HG02642 (cell line): Measurements from ENCODE around the gene PPHLN1.
"Not testable (repeated sequence)": the region's sequence is repeated elsewhere in the genome, so short reads cannot be mapped to it uniquely, and the experiment has no call there.

Source experiments
- ATAC-seq: cut with Tn5 transposase; IDR thresholded peaks from one replicate; pipeline ENCODE4 v1.9.1; 2021; ENCODE audit warnings: mild to moderate bottlenecking; ENCODE audit not compliant: unreplicated experiment, poor library complexity

Gene PPHLN1

GRCh38 chr12:42320796-42321195, 5.2 kb upstream of the PPHLN1 start:
- no peak for ATAC-seq

GRCh38 chr12:42322567-42322966, 3.4 kb upstream of the PPHLN1 start:
- ATAC-seq, result no peak

- no peak for ATAC-seq
Measured at GRCh38 chr12:42323856-42324255, 2.1 kb upstream of the PPHLN1 start.

DNA sequence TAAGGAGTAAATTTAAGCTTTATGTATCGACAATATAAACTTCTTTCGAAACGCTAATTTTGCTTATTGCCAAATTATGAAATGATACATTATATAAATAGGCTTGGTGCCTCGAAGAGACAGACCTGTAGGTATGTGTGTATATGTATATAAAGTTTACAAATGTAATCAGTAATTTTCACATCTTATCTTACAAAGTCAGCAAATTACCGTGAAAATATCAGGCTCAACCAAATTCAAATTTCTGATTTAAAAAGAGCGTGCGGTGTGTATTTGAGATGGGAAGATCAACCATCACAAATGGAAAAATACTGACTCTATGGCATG, 678 bp upstream of the PPHLN1 start:
- ATAC-seq, result no peak

DNA sequence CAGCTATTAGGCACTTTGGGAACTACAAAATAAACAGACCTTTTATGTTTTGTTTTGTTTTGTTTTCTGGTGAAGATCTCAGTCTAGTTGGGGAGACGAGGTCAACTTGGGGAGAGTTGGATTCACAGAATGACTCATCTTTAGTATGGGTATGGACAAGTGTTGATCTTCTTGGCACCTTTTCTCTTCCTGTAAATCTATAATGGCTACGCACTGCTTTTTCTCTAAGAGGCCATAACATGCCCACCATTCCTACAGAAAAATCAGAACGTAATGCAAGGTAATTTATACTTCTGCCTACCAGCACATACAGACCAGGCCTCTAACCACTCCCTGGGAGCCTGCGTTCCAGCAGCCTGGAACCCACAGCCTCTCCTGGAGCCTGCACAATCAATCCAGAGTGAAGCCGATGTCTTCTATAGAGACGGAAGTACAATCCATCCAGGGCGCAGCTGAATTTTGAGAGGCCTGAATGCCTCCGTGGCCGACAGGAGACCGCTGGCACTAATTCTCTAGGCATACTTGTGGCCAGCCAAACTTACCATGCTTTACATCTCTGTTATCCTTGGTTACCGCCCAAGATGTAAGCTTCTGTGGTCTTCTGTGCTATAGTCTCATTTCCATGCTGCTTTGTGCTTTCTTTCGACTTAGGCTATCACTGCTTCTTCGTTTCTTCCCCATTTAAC, 717 bp downstream of the PPHLN1 start:
- ATAC-seq, result peak; percentile 12

DNA sequence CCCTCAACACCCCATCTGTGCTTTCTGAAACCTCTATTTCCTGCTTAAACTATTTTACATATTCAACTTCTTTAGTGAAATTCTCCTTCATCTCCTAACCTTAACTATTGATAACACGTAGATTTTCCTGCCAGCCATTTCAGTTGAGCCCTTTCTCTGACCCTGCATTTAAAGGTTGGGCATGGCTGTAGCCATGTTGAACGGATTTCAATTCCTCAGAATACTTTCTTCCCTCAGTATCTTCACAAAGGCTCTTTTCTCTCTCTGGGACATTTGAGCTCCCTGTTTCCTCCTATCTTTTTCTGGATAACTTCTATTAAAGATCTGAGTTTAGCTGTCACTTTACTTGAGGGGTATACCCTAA, 1.2 kb downstream of the PPHLN1 start:
- no peak for ATAC-seq

DNA sequence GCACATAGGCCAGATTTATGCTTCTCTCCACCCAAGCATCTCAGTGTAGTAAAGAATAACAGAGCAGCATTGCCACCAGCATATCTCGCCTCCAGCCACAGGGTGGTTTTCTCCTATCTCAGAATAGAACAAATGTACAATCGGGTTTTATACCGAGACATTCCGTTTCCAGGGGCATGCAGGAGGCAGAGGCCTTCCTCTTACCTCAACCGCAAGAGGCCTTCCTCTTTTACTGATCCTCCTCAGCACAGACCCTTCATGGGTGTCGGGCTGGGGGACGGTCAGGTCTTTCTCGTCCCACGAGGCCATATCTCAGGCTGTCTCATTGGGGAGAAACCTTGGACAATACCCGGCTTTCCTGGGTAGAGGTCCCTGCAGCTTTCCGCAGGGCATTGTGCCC, 4.1 kb downstream of the PPHLN1 start:
- ATAC-seq, result not testable (repeated sequence)

DNA sequence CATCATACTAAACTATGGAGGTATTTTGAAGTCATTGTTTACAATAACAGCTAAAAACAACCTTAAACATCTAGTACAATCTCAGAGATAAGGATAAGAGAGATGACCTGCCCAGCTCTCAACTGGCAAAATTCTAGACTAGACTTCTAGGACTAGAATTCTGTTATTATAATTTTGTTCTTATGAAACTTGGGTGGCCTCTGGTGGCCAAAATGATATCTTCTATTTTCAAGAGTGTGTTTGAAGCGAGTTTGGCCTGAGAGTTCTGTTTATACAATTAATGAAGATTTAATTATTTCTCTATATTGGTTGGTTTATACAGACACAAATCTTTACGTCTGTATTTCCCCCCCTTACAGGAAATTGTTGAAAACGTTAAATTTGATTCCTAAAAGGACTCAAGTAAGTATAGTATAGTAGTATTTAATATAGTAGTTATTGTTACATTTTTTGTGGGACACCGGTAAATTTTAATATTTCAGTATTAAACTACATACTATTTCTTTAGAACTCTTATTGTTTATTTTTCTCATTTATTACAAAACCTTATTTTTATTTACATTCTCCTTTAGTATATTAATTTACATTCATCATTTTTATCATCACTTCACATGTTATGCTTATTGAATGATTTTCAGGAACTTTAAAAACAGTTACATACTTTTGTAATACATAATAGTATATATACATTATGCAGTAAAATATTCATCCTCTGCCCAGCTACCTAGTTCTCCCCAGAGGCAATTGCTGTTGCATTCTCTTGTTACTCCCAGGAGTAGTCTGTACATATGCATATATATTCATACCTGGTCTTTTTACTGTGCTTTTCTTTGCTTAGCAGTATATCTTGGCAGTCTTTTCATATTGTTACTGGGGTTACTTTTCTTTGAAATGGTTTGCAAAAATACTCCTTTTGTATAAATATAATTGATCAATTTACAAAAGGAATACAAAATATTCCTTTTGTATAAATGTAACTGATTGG, 6.6 kb downstream of the PPHLN1 start:
- ATAC-seq, result peak; percentile 60

DNA sequence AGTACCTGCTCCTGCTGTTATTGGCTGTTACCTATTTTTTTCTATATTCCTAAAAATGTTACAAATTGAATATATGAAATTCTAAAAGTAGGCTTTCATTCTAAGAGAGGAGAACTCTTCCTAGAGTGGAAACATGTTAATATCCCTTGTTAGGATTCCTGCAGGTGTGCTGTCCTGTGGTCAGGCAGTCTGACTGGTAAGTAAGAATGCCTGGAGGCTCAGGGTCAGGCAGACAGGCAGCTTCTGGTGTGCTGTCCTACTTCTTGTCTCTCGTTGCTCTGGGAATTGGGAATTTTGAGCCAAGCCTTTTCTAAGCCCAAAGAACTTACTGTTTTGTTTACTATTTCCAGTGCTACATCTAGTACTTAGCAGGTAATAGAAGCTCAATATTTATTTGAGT, 10.3 kb downstream of the PPHLN1 start:
- ATAC-seq, result no peak

DNA sequence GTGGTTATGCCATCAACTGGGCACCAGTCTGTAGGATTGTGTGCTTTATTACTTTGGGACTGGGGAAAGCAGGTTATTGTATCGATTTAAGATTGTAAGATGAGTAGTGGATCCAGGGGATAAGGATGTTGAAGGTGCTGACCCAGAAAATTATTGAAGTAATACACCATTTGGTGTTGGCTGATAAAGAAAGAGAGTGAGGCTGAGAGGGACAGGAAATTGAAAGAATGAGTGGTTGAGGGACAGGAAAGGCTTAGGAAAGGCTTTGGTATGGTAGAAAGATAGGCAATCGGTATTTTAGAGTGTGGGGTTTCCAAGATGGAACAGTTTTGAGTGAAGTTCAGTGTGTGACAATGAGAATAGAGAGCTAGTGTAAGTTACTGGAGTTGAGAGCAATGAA, 12.3 kb downstream of the PPHLN1 start:
- ATAC-seq, result no peak

GRCh38 chr12:42342028-42342427, 16.1 kb downstream of the PPHLN1 start:
- ATAC-seq, result no peak

DNA sequence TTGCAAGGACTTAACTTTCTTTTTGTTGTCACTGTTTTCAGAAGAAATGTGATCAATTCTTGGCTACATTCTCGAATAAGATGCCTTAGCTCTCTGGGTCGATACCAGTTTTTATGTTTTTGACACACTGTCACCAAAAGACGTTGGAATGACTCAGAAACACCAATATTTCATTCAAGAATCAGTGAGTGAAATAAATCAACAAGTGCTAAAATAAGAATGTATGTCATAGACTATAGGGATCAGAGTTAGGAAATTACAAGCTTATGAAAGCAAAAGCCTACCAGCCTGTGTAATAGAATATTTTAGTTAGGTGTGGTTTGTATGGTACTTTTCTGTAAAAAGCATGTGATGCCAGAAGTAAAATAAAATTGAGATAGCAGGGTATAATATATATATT, 17.8 kb downstream of the PPHLN1 start:
- ATAC-seq, result no peak

DNA sequence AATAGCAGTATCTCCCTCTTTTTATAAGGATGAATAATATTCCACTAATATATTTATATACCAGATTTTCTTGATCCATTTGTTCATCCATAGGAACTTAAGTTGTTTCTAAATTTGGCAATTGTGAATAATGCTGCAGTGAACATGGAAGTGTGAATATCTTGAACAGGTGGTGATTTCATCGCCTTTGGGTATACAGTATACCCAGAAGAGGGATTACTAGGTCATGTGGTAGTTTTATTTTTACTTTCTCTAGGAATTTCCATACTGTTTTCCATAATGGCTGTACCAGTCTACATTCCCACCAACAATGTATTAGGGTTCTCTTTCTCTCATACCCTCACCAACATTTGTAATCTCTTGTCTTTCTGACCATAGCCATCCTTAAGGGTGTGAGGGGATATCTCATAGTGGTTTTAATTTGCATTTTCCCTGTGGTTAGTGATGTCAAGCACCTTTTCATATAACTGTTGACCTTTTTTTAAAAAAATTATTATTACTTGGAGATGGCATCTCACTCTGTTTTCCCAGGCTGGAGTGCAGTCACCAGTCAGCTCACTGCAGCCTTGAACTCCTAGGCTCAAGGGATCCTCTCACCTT, 20.5 kb downstream of the PPHLN1 start:
- ATAC-seq, result no peak

GRCh38 chr12:42349119-42350020, 23.4 kb downstream of the PPHLN1 start:
- not testable (repeated sequence) for ATAC-seq

DNA sequence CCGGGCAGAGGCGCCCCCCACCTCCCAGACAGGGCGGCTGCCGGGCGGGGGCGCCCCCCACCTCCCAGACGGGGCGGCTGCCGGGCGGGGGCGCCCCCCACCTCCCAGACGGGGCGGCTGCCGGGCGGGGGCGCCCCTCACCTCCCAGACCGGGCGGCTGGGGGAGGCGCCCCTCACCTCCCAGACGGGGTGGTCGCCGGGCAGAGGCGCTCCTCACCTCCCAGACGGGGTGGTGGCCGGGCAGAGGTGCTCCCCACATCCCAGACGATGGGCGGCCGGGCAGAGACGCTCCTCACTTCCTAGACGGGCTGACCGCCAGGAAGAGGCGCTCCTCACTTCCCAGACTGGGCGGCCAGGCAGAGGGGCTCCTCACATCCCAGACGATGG, 24.0 kb downstream of the PPHLN1 start:
- not testable (repeated sequence) for ATAC-seq

DNA sequence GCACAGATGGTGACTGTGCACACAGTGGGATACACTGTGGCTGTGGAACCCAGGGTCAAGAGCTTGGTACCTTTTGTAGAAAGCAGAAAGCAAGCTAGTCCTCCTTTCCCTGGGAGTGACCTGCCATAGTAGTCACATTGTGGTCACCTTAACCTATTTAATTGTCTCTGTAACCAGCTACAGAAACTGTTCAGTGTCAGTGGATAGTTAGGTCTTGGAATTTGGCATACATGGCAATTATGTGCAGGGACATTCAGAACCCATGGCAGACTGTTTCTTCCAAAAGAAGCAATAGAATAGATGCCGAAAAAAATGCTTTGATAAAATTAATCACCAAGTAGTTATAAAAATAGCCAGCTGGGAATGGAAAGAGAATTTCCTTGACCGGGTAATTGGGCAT, 30.4 kb downstream of the PPHLN1 start:
- ATAC-seq, result no peak

DNA sequence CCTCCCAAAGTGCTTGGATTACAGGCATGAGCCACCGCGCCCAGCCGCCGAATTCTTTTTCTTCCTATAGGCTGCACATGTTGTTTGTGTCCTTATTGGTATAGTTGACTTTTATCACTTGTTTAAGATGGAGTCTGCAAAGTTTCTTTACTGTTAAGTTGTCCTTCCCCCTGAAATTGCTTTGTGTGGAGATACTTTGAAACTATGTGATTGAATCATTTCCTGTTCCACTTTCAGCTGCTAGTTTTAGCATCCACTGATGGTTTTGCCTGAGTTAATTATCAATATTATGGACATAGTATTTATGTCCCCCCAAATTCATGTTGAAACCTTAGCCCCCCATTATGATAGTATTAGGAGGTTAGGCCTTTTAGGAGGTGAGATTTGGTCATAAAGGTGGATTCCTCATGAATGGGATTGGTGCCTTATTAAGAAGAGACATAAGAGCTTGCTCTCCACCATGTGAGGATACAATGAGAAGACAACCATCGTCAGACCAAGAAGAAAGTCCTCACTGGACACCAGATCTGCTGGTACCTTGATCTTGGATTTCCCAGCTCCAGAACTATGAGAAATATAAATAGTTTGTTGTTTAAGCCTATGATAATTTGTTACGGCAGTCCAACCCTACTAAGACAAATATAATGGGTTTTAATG, 34.9 kb downstream of the PPHLN1 start:
- ATAC-seq, result peak; percentile 72

- no peak for ATAC-seq
Measured at GRCh38 chr12:42361909-42362646, 36.1 kb downstream of the PPHLN1 start.

DNA sequence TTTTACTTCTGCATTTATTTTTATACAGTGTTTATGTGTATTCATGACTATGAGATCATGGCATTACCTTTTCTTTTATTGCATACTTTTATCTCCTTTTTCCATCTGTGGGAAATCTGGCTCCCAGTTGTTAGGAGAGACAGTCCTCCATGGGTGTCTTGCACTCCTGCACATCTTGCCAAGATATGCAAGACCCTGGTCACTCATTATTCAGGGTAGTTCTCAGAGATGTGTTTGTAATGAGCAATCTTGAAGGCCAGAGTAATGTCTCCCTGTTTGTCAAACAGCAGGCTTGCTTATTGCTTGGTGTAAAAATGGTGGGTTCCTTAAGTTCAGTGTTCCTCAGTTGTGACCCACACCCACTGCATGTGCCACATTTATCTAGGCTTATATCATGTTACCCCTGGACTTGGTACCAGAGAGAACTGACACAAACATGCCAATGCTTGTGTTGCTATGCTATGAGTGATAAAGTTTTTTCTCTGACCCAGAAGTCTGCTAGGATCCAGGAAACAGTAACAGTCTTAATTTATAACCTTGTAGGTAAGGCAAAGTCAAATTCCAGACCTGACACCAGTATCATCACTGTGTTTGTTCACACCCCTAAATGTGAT, 36.8 kb downstream of the PPHLN1 start:
- ATAC-seq, result no peak
